Activated T-cell treated with anti-CD3 and anti-CD28 coated beads for 48 hours (primary cell): ENCODE measurements around the gene TSPAN18.
A peak's percentile ranks its signal among the peaks of the same experiment; 100 is the strongest.

ENCODE experiments used
- DNase-seq: peaks from one replicate; pipeline ENCODE4 v3.0.0-alpha.2; 2020; ENCODE audit warnings: low read depth

TSPAN18 gene

GRCh38 chr11:44711113-44711786, 15.5 kb upstream of the TSPAN18 start:
- no peak for DNase-seq

GRCh38 chr11:44711787-44712608, 14.8 kb upstream of the TSPAN18 start:
- no peak for DNase-seq

- DNase-seq, result no peak
Observed at GRCh38 chr11:44713022-44713421, 13.7 kb upstream of the TSPAN18 start.

- DNase-seq, result no peak
Observed at GRCh38 chr11:44716256-44716655, 10.5 kb upstream of the TSPAN18 start.

- DNase-seq, result no peak
Observed at GRCh38 chr11:44718057-44718456, 8.7 kb upstream of the TSPAN18 start.

- DNase-seq, result no peak
Observed at GRCh38 chr11:44718612-44719390, 8.0 kb upstream of the TSPAN18 start.

- no peak for DNase-seq
Observed at GRCh38 chr11:44725016-44725685, 1.6 kb upstream of the TSPAN18 start.

- no peak for DNase-seq
Observed at GRCh38 chr11:44725757-44726282, 942 bp upstream of the TSPAN18 start.

GRCh38 chr11:44727114-44727372, 281 bp downstream of the TSPAN18 start:
- no peak for DNase-seq

GRCh38 chr11:44727373-44728287, 868 bp downstream of the TSPAN18 start:
- peak; percentile 80 for DNase-seq

- DNase-seq, result no peak
Observed at GRCh38 chr11:44728491-44728910, 1.7 kb downstream of the TSPAN18 start.

- DNase-seq, result no peak
Observed at GRCh38 chr11:44729063-44729462, 2.3 kb downstream of the TSPAN18 start.

GRCh38 chr11:44729713-44730112, 3.0 kb downstream of the TSPAN18 start:
- no peak for DNase-seq

- DNase-seq, result no peak
Observed at GRCh38 chr11:44730775-44731174, 4.0 kb downstream of the TSPAN18 start.

GRCh38 chr11:44731685-44732430, 5.1 kb downstream of the TSPAN18 start:
- DNase-seq, result no peak

- DNase-seq, result no peak
Observed at GRCh38 chr11:44732564-44732963, 5.8 kb downstream of the TSPAN18 start.

- no peak for DNase-seq
Observed at GRCh38 chr11:44733877-44734276, 7.1 kb downstream of the TSPAN18 start.

- no peak for DNase-seq
Observed at GRCh38 chr11:44734843-44735381, 8.2 kb downstream of the TSPAN18 start.

- no peak for DNase-seq
Observed at GRCh38 chr11:44736791-44737190, 10.0 kb downstream of the TSPAN18 start.
